GM19372 (cell line): Measurements from ENCODE around the gene PYDC1.
"Not testable (repeated sequence)": the region's sequence is repeated elsewhere in the genome, so short reads cannot be mapped to it uniquely, and the experiment has no call there.

ENCODE experiments used
- ATAC-seq: cut with Tn5 transposase; IDR thresholded peaks from one replicate; pipeline ENCODE4 v1.9.1; 2021; ENCODE audit warnings: mild to moderate bottlenecking, low read depth, moderate library complexity; ENCODE audit not compliant: unreplicated experiment

PYDC1 gene

GRCh38 chr16:31224092-31224955 is 7.4 kb upstream of the PYDC1 start:
- ATAC-seq = no peak

GRCh38 chr16:31223044-31223443 is 6.1 kb upstream of the PYDC1 start:
- no peak for ATAC-seq

- no peak for ATAC-seq
Observed at GRCh38 chr16:31221357-31222160, 4.6 kb upstream of the PYDC1 start.

- no peak for ATAC-seq
Observed at GRCh38 chr16:31219154-31219741, 2.3 kb upstream of the PYDC1 start.

GRCh38 chr16:31217136-31217530 is 198 bp upstream of the PYDC1 start:
- no peak for ATAC-seq

- ATAC-seq = no peak
Observed at GRCh38 chr16:31215287-31216162, 1.4 kb downstream of the PYDC1 start.

GRCh38 chr16:31214708-31215286 is 2.1 kb downstream of the PYDC1 start:
- no peak for ATAC-seq

GRCh38 chr16:31213877-31214707 is 2.8 kb downstream of the PYDC1 start, which contains the start of gene TRIM72:
Gene TRIM72 (plus strand): TSS chr16:31214119. CDS start chr16:31214739, 620 bp downstream.
- ATAC-seq = no peak

- no peak for ATAC-seq
Observed at GRCh38 chr16:31213342-31213741, 3.6 kb downstream of the PYDC1 start.

- no peak for ATAC-seq
Observed at GRCh38 chr16:31206776-31207175, 10.2 kb downstream of the PYDC1 start.

GRCh38 chr16:31204871-31205666 is 11.9 kb downstream of the PYDC1 start:
- no peak for ATAC-seq

GRCh38 chr16:31202414-31203375 is 14.2 kb downstream of the PYDC1 start, which contains the start of gene PYCARD:
Gene PYCARD (minus strand): TSS chr16:31202760. CDS start chr16:31202690, 70 bp downstream.
- no peak for ATAC-seq

- no peak for ATAC-seq
Observed at GRCh38 chr16:31201582-31202413, 15.1 kb downstream of the PYDC1 start.

- ATAC-seq = no peak
Observed at GRCh38 chr16:31200821-31201568, 15.9 kb downstream of the PYDC1 start.

GRCh38 chr16:31200111-31200510 is 16.8 kb downstream of the PYDC1 start:
- not testable (repeated sequence) for ATAC-seq
